Smooth muscle cell (in vitro differentiated cells): ENCODE results near the gene SLC25A21. TPM values are rescaled to one million over a fixed set of nuclear protein-coding genes. Genes with fewer than 3 reads are reported as not detected.

Experiments
- DNase-seq: peaks from one replicate; lab custom pipeline; 2025; ENCODE audit not compliant: unreplicated experiment; lab: John Stamatoyannopoulos, UW
- H2AFZ ChIP-seq: fragments of 200-600 bp; sonication (generic); 2 replicates; pipeline ENCODE4 v1.6.0; 2016; ENCODE audit warnings: antibody characterized with exemption, low read depth, mild to moderate bottlenecking
- H3F3A ChIP-seq: fragments of 200-600 bp; sonication (generic); 2 replicates; pipeline ENCODE4 v1.6.0; 2017; ENCODE audit warnings: antibody characterized with exemption, low read depth
- H3K27ac ChIP-seq: fragments of 200-600 bp; sonication (generic); 2 replicates; pipeline ENCODE4 v1.5.1; 2016; ENCODE audit warnings: low read depth, mild to moderate bottlenecking
- H3K27me3 ChIP-seq: fragments of 200-600 bp; sonication (generic); 2 replicates; pipeline ENCODE4 v1.6.1; 2016; ENCODE audit warnings: low read depth, mild to moderate bottlenecking
- H3K36me3 ChIP-seq: fragments of 200-600 bp; sonication (generic); 2 replicates; pipeline ENCODE4 v1.5.1; 2016; ENCODE audit warnings: low read depth
- H3K4me1 ChIP-seq: fragments of 200-600 bp; sonication (generic); 2 replicates; pipeline ENCODE4 v1.5.1; 2016; ENCODE audit warnings: low read depth
- H3K4me2 ChIP-seq: fragments of 200-600 bp; sonication (generic); 2 replicates; pipeline ENCODE4 v1.6.0; 2016; ENCODE audit warnings: mild to moderate bottlenecking
- H3K4me3 ChIP-seq: fragments of 200-600 bp; sonication (generic); 2 replicates; pipeline ENCODE4 v1.5.1; 2016; ENCODE audit warnings: mild to moderate bottlenecking
- H3K79me2 ChIP-seq: fragments of 200-600 bp; sonication (generic); 2 replicates; pipeline ENCODE4 v1.6.0; 2016; ENCODE audit warnings: low read depth, mild to moderate bottlenecking
- H3K9ac ChIP-seq: fragments of 200-600 bp; sonication (generic); 2 replicates; pipeline ENCODE4 v1.6.0; 2016; ENCODE audit warnings: low read depth
- H3K9me3 ChIP-seq: fragments of 200-600 bp; sonication (generic); replicated peaks from 2 replicates; pipeline ENCODE4 v1.5.1; 2016; ENCODE audit warnings: low read depth
- H4K20me1 ChIP-seq: fragments of 200-600 bp; sonication (generic); 2 replicates; pipeline ENCODE4 v1.6.0; 2016; ENCODE audit warnings: low read depth
- WGBS: methylation state at CpG from one replicate; pipeline ENCODE4 v1.1.7; 2016; ENCODE audit warnings: low lambda C conversion rate; 5-methylcytosine and 5-hydroxymethylcytosine counted together
- polyA plus RNA-seq: library from polyadenylated mRNA; unstranded; fragments of >200 nt; fragmentation: Nextera tagmentation; extraction: Ambion mirVana; gene quantifications from 2 replicates; pipeline ENCODE4 v1.2.1, GENCODE V29; 2016
- total RNA-seq: library from RNA; depleted of rRNA; stranded (reverse); fragments of >200 nt; gene quantifications from 2 replicates; pipeline ENCODE4 v1.2.3, GENCODE V29; 2014
- TF ChIP-seq, protein P1 (sequence below): fragments of 200-600 bp; sonication (generic); IDR thresholded peaks from 2 replicates; pipeline ENCODE4 v1.5.1; 2017; ENCODE audit warnings: borderline replicate concordance, mild to moderate bottlenecking, antibody characterized with exemption; ENCODE audit not compliant: insufficient read depth, poor library complexity, severe bottlenecking

SLC25A21 gene
- total and polyA plus RNA-seq, 2 experiments from 2014 or later, result 1.1 TPM; not detected in 1

DNA sequence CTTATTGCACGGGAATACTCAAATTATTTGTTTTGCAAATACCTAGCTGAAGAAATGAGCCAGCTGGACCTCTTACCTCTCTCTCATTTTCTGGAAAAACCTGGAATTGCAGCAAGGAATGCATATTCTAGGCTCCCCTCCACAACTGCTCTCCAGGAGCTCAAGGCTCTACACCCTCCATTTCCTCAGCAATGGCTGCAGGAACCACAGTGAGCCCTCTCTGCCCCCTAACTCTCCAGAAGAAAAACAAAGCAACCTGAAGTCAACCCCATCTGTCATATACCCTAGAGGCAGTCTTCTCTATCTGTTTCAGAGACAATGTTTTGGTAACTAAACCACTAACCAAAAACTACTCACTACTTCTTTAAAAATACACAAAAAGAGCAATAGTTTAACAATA, 221.6 kb downstream of the SLC25A21 start:
- Histone ChIP-seq H3K4me1 (no peaks in the 10 kb centered on the region), H3K79me2 (no peaks in the 10 kb centered on the region), H3K27ac (no peak overlapping the region), H4K20me1 (no peaks in the 10 kb centered on the region), H3K4me3 (no peak overlapping the region), H3F3A (no peaks in the 10 kb centered on the region), H3K27me3 (peaks cover 15% of the 10 kb centered on the region), H2AFZ (no peak overlapping the region), H3K9me3 (no peaks in the 10 kb centered on the region), H3K4me2 (no peak overlapping the region), H3K9ac (no peak overlapping the region), H3K36me3 (no peaks in the 10 kb centered on the region)
- TF ChIP-seq, protein P1, sequence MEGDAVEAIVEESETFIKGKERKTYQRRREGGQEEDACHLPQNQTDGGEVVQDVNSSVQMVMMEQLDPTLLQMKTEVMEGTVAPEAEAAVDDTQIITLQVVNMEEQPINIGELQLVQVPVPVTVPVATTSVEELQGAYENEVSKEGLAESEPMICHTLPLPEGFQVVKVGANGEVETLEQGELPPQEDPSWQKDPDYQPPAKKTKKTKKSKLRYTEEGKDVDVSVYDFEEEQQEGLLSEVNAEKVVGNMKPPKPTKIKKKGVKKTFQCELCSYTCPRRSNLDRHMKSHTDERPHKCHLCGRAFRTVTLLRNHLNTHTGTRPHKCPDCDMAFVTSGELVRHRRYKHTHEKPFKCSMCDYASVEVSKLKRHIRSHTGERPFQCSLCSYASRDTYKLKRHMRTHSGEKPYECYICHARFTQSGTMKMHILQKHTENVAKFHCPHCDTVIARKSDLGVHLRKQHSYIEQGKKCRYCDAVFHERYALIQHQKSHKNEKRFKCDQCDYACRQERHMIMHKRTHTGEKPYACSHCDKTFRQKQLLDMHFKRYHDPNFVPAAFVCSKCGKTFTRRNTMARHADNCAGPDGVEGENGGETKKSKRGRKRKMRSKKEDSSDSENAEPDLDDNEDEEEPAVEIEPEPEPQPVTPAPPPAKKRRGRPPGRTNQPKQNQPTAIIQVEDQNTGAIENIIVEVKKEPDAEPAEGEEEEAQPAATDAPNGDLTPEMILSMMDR, result no peak
- DNase-seq, result no peak
- 46% methylated on average over 1 of the region's 1 CpG for whole genome bisulfite sequencing

DNA sequence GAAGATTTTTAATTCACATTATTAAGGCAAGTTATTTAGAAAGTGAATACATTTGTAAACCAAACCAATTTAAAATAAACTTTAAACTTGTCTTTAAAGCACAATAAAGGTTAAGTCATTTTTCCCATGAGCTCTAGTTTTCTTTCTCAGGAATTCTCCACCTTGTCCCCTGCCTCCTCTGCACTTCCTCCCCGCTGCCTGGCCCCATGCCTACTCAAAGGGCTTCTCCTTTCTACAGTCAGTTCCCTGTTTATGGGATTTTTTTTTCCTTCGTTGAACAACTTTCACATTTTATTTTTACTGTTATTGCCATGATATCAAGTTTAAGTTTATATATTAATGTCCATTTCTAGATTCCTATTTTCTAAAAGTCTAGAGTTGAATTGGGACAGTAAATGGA, 223.0 kb downstream of the SLC25A21 start:
- Histone ChIP-seq H3K9ac (no peak overlapping the region), H3K4me2 (no peak overlapping the region), H3K27ac (no peak overlapping the region), H3K27me3 (peaks cover 20% of the 10 kb centered on the region), H3K4me3 (no peak overlapping the region), H3K9me3 (no peaks in the 10 kb centered on the region), H3K79me2 (no peaks in the 10 kb centered on the region), H3F3A (no peaks in the 10 kb centered on the region), H3K4me1 (no peaks in the 10 kb centered on the region), H2AFZ (no peak overlapping the region), H4K20me1 (no peaks in the 10 kb centered on the region), H3K36me3 (no peaks in the 10 kb centered on the region)
- no peak for DNase-seq
- TF ChIP-seq, protein P1, result no peak
- 81% methylated on average over 2 of the region's 2 CpGs for WGBS

DNA sequence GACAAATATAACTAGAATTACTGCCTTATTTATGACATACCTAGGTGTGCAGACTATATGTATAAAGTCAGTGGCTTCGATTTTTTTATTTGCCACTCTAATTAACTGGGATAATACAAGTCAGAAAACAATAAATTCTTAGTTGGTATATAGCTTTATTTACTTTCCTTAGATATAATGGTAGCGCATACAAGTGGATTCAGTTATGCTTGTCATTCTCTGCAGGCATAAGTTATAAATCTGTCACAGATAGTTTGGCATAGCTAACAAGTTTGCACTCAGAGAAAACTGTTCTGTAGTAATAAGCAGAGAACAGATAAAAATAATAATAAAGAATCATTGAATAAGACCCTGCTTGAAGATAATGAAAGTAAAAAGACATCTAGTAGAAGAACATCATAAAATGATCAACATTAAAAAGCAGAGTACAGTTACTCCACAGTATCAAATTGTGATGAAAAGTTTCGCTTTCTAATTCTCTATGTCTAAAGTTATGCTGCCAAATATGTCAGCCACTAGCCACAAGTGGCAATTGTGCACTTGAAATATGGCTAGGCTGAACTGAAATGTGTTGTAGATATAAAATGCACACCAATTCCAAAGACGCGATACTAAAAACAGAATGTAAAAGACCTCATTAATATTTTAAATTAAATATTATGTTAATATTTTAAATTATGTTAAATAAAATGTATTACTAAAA, 224.1 kb downstream of the SLC25A21 start:
- no peaks in the 10 kb centered on the region for H3K4me1 ChIP-seq
- H2AFZ ChIP-seq, result no peak overlapping the region
- 87% methylated on average over 5 of the region's 5 CpGs for WGBS
- no peaks in the 10 kb centered on the region for H3F3A ChIP-seq
- no peak overlapping the region for H3K4me2 ChIP-seq
- H3K27me3 ChIP-seq, result peaks cover 20% of the 10 kb centered on the region
- no peaks in the 10 kb centered on the region for H3K79me2 ChIP-seq
- no peaks in the 10 kb centered on the region for H3K9me3 ChIP-seq
- TF ChIP-seq, protein P1, result no peak
- no peak overlapping the region for H3K9ac ChIP-seq
- no peak overlapping the region for H3K4me3 ChIP-seq
- H4K20me1 ChIP-seq, result no peaks in the 10 kb centered on the region
- H3K36me3 ChIP-seq, result no peaks in the 10 kb centered on the region
- no peak for DNase-seq
- H3K27ac ChIP-seq, result no peak overlapping the region

DNA sequence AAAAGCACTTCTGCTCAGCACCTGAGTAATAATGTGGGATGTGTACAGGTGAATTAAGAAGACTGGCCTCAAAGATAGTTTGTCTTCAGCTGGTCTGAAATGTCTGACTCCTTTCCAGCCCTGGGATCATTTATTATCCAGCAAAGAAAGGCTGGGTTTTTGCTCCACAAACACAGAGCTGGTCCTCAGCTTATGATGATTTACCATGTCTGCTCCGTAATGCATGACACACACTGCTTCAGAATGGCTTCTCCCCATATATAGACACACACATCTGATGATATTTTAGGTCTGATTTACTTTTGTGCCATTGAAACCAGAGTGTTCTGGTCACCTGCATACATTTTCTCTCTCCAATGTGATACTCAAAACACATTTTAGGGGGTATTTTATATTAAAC, 225.0 kb downstream of the SLC25A21 start:
- Histone ChIP-seq H3K27ac (no peak overlapping the region), H3K27me3 (peaks cover 20% of the 10 kb centered on the region), H4K20me1 (no peaks in the 10 kb centered on the region), H3K79me2 (no peaks in the 10 kb centered on the region), H3K4me2 (no peak overlapping the region), H3K36me3 (no peaks in the 10 kb centered on the region), H2AFZ (no peak overlapping the region), H3K9me3 (no peaks in the 10 kb centered on the region), H3K9ac (no peak overlapping the region), H3K4me1 (no peaks in the 10 kb centered on the region), H3K4me3 (no peak overlapping the region), H3F3A (no peaks in the 10 kb centered on the region)
- 83% methylated on average over 1 of the region's 1 CpG for WGBS
- TF ChIP-seq, protein P1, result no peak
- DNase-seq, result no peak
